B cell (primary cell): ENCODE results near the gene TTC13. TPM values are rescaled to one million over a fixed set of nuclear protein-coding genes. Genes with fewer than 3 reads are reported as not detected.
"Not testable (repeated sequence)": the region's sequence is repeated elsewhere in the genome, so short reads cannot be mapped to it uniquely, and the experiment has no call there.

Experiments used
- ATAC-seq: fragments of 200-7000 bp; cut with Tn5 transposase; one replicate; pipeline ENCODE4 v1.10.0; 2021; ENCODE audit warnings: low read depth, mild to moderate bottlenecking, moderate number of reproducible peaks, moderate library complexity
- CTCF ChIA-PET: fragments of 350-600 bp; sonication (Branson Sonifier 250); formaldehyde crosslinking; loops from one replicate; lab custom pipeline; 2021; ENCODE audit warnings: antibody characterized with exemption, inconsistent platforms; lab: Charles Lee
- POLR2A ChIA-PET: fragments of 350-600 bp; sonication (Branson Sonifier 250); formaldehyde crosslinking; loops from one replicate; lab custom pipeline; 2021; ENCODE audit warnings: antibody characterized with exemption; lab: Charles Lee
- DNase-seq: peaks from one replicate; pipeline ENCODE4 v3.0.0; 2013
- H2AFZ ChIP-seq: 2 replicates; pipeline ENCODE4 v1.6.1; 2012; ENCODE audit warnings: mild to moderate bottlenecking, low read depth, low read length; ENCODE audit not compliant: insufficient read depth, poor library complexity, severe bottlenecking
- H3K27ac ChIP-seq, 2 donors: 1 replicate in 1 of 2; 2 replicates in 1 of 2; pipeline ENCODE4 v1.5.1; 2012 to 2013; ENCODE audit warnings: low read length in 2 of 2, mild to moderate bottlenecking in 2 of 2, moderate library complexity in 1 of 2
- H3K27me3 ChIP-seq, 4 experiments: fragments of 200-600 bp in 1 of 4; sonication (generic) in 1 of 4; replicated peaks in 1 of 4; 1 replicate in 2 of 4; 2 replicates in 2 of 4; pipeline versions ENCODE4 v1.6.1 to v1.7.0; 2013 to 2016; ENCODE audit warnings: low read length in 3 of 4, mild to moderate bottlenecking in 2 of 4, mixed read lengths in 1 of 4, moderate library complexity in 1 of 4; ENCODE audit not compliant: insufficient read depth in 4 of 4, control insufficient read depth in 3 of 4; ENCODE audit errors: control extremely low read depth in 1 of 4
- H3K36me3 ChIP-seq, 2 experiments: replicated peaks in 1 of 2; 1 replicate in 1 of 2; 2 replicates in 1 of 2; pipeline versions ENCODE4 v1.6.1 to v1.7.1; 2013; ENCODE audit warnings: low read length in 1 of 2; ENCODE audit not compliant: insufficient read depth in 2 of 2, control insufficient read depth in 1 of 2; ENCODE audit errors: control extremely low read depth in 1 of 2, extremely low read depth in 1 of 2
- H3K4me1 ChIP-seq, 2 donors: fragments of 200-600 bp in 1 of 2; sonication (generic) in 1 of 2; 1 replicate in 1 of 2; 2 replicates in 1 of 2; pipeline versions ENCODE4 v1.5.1 to v1.6.1; 2013 to 2017; ENCODE audit warnings: low read length in 2 of 2; ENCODE audit not compliant: control insufficient read depth in 2 of 2, insufficient read depth in 2 of 2
- H3K4me2 ChIP-seq: replicated peaks from 2 replicates; pipeline ENCODE3; 2012; ENCODE audit warnings: mild to moderate bottlenecking, low read depth, low read length; ENCODE audit not compliant: poor library complexity, severe bottlenecking
- H3K4me3 ChIP-seq, 5 experiments: fragments of 200-600 bp in 1 of 5; sonication (generic) in 1 of 5; 1 replicate in 3 of 5; 2 replicates in 2 of 5; pipeline versions ENCODE4 v1.5.1 to v1.7.0; 2011 to 2016; ENCODE audit warnings: low read length in 4 of 5, mild to moderate bottlenecking in 4 of 5, low read depth in 2 of 5, control low read depth in 1 of 5, moderate library complexity in 1 of 5; ENCODE audit not compliant: insufficient read depth in 1 of 5; ENCODE audit errors: control extremely low read depth in 1 of 5, extremely low read depth in 1 of 5
- H3K79me2 ChIP-seq: fragments of 200-600 bp; sonication (generic); one replicate; pipeline ENCODE4 v1.6.0; 2016; ENCODE audit warnings: low read length; ENCODE audit not compliant: control insufficient read depth, insufficient read depth
- H3K9ac ChIP-seq: fragments of 200-600 bp; sonication (generic); 2 replicates; pipeline ENCODE4 v1.6.1; 2017; ENCODE audit warnings: mild to moderate bottlenecking, low read length, moderate library complexity
- H3K9me3 ChIP-seq, 3 donors: one replicate each; pipeline versions ENCODE4 v1.6.1 to v1.7.1; 2013; ENCODE audit warnings: low read length in 2 of 3; ENCODE audit not compliant: control insufficient read depth in 2 of 3, insufficient read depth in 1 of 3; ENCODE audit errors: control extremely low read depth in 1 of 3
- H4K20me1 ChIP-seq: 2 replicates; pipeline ENCODE4 v1.6.0; 2012; ENCODE audit warnings: mild to moderate bottlenecking, low read length; ENCODE audit not compliant: insufficient read depth, control insufficient read depth, poor library complexity, severe bottlenecking
- H3K27ac Mint-ChIP-seq: one replicate; pipeline ENCODE4 v1.8.0; 2021; ENCODE audit warnings: mixed read lengths
- H3K27me3 Mint-ChIP-seq: one replicate; pipeline ENCODE4 v1.8.0; 2021; ENCODE audit warnings: mixed read lengths
- H3K4me1 Mint-ChIP-seq: one replicate; pipeline ENCODE4 v1.8.0; 2021; ENCODE audit warnings: mixed read lengths
- H3K4me3 Mint-ChIP-seq: one replicate; pipeline ENCODE4 v1.8.0; 2021; ENCODE audit warnings: mixed read lengths
- H3K9me3 Mint-ChIP-seq: one replicate; pipeline ENCODE4 v1.8.0; 2022; ENCODE audit warnings: mixed read lengths; ENCODE audit not compliant: insufficient read depth
- CTCF ChIP-seq: fragments of 200-600 bp; IDR thresholded peaks from one replicate; pipeline ENCODE4 v1.8.0; 2022; ENCODE audit warnings: antibody characterized with exemption, mild to moderate bottlenecking
- EZH2 ChIP-seq: IDR thresholded peaks from 2 replicates; pipeline ENCODE4 v1.6.1; 2012; ENCODE audit warnings: borderline replicate concordance, low read depth, mild to moderate bottlenecking, moderate library complexity, low read length; ENCODE audit not compliant: insufficient read depth, poor library complexity, severe bottlenecking
- WGBS: methylation state at CpG from one replicate; pipeline ENCODE4 v1.1.5; 2013; ENCODE audit warnings: missing lambda C conversion rate; ENCODE audit not compliant: insufficient coverage; 5-methylcytosine and 5-hydroxymethylcytosine counted together
- intact Hi-C: fragments of 100-400 bp; cut with micrococcal nuclease; formaldehyde crosslinking; loops from one replicate; pipeline ENCODE4 v1.10.0; 2022
- polyA plus RNA-seq: library from polyadenylated mRNA; depleted of rRNA; stranded (reverse); fragments of >200 nt; gene quantifications from 2 replicates; pipeline ENCODE4 v1.2.3, GENCODE V29; 2012
- total RNA-seq, 2 donors: library from RNA; stranded (reverse); fragments of 120-200 nt in 1 of 2; gene quantifications; 1 replicate in 1 of 2; 2 replicates in 1 of 2; pipeline versions ENCODE4 v1.2.3 to v1.2.4, GENCODE V29; 2013 to 2022

TTC13 gene
- total and polyA plus RNA-seq, 2 donors (not counting 1 experiment from before 2014, with no cell fraction given) = 33.9 to 55.0 TPM

GRCh38 chr1:230986976-230987375, 8.3 kb upstream of the TTC13 start:
- Histone ChIP-seq H3K27ac (no peak overlapping the region), H3K9ac (no peak overlapping the region), H3K79me2 (peaks cover 49% of the 10 kb centered on the region), H3K4me1 (peaks cover 0 to 3% of the 10 kb centered on the region in 2 donors), H2AFZ (no peak overlapping the region), H3K27me3 (no peaks in the 10 kb centered on the region), H3K36me3 (peaks cover 4 to 21% of the 10 kb centered on the region in 2 experiments), H4K20me1 (no peaks in the 10 kb centered on the region), H3K4me2 (no peak overlapping the region), H3K9me3 (no peaks in the 10 kb centered on the region), H3K4me3 (no peak overlapping the region)
- Mint-ChIP-seq H3K27me3 (no peaks in the 10 kb centered on the region), H3K4me3 (no peak overlapping the region), H3K27ac (no peak overlapping the region), H3K4me1 (peaks cover 8% of the 10 kb centered on the region), H3K9me3 (no peaks in the 10 kb centered on the region)
- ATAC-seq = no peak
- no peak for TF ChIP-seq CTCF
- no peak for TF ChIP-seq EZH2
- intact Hi-C loops = no loop called here
- CTCF ChIA-PET = no interaction called here
- POLR2A ChIA-PET = no interaction called here
- no peak for DNase-seq
- WGBS = 95% methylated on average over 7 of the region's 7 CpGs

- Histone ChIP-seq H3K9me3 (no peaks in the 10 kb centered on the region), H3K79me2 (peaks cover 53% of the 10 kb centered on the region), H2AFZ (no peak overlapping the region), H3K9ac (no peak overlapping the region), H3K36me3 (peaks cover 4 to 14% of the 10 kb centered on the region in 2 experiments), H3K4me3 (no peak overlapping the region), H3K4me1 (peaks cover 3% of the 10 kb centered on the region in 2 donors), H3K4me2 (no peak overlapping the region), H3K27me3 (no peaks in the 10 kb centered on the region), H4K20me1 (no peaks in the 10 kb centered on the region), H3K27ac (no peak overlapping the region)
- H3K9me3 Mint-ChIP-seq = no peaks in the 10 kb centered on the region
- TF ChIP-seq CTCF (no peak), EZH2 (no peak)
- intact Hi-C loops = no loop called here
- CTCF ChIA-PET = no interaction called here
- no peaks in the 10 kb centered on the region for H3K27me3 Mint-ChIP-seq
- POLR2A ChIA-PET = no interaction called here
- 100% methylated on average over 1 of the region's 6 CpGs for WGBS
- peaks cover 8% of the 10 kb centered on the region for H3K4me1 Mint-ChIP-seq
- no peak for DNase-seq
- no peak for ATAC-seq
- no peak overlapping the region for H3K4me3 Mint-ChIP-seq
- H3K27ac Mint-ChIP-seq = no peak overlapping the region
Observed at GRCh38 chr1:230985711-230986110, 7.0 kb upstream of the TTC13 start.

GRCh38 chr1:230984622-230985515, 6.2 kb upstream of the TTC13 start:
- H3K4me3 ChIP-seq, ATAC-seq, intact Hi-C loops, H3K4me2 ChIP-seq, H3K27ac Mint-ChIP-seq, H3K4me3 Mint-ChIP-seq, H3K27ac ChIP-seq, H3K9ac ChIP-seq, H2AFZ ChIP-seq, H3K27me3 Mint-ChIP-seq, H3K9me3 ChIP-seq, H3K9me3 Mint-ChIP-seq, H4K20me1 ChIP-seq, DNase-seq, CTCF ChIA-PET, H3K27me3 ChIP-seq, POLR2A ChIA-PET: not testable (repeated sequence)
- 100% methylated on average over 2 of the region's 10 CpGs for WGBS
- Histone ChIP-seq H3K4me1 (peaks cover 8 to 11% of the 10 kb centered on the region in 2 donors), H3K79me2 (peaks cover 55% of the 10 kb centered on the region), H3K36me3 (peaks cover 2 to 10% of the 10 kb centered on the region in 2 experiments)
- H3K4me1 Mint-ChIP-seq = peaks cover 12% of the 10 kb centered on the region
